ENCODE data around the gene RSKR.
"Not testable (repeated sequence)": the region's sequence is repeated elsewhere in the genome, so short reads cannot be mapped to it uniquely, and the experiment has no call there.

Gene RSKR

GRCh38 chr17:28622186-28622585, 8.2 kb upstream of the RSKR start:
- DNase-seq, result no peak

- DNase-seq, result no peak
Observed at GRCh38 chr17:28620010-28620409, 6.0 kb upstream of the RSKR start.

- no peak for DNase-seq
Observed at GRCh38 chr17:28618464-28618863, 4.5 kb upstream of the RSKR start.

- no peak for DNase-seq
Observed at GRCh38 chr17:28616281-28616680, 2.3 kb upstream of the RSKR start.

GRCh38 chr17:28615260-28615940, 1.4 kb upstream of the RSKR start:
- DNase-seq, result no peak

- DNase-seq, result peak in 2 of 5 experiments; percentile 8 to 26
Observed at GRCh38 chr17:28612936-28613872, 781 bp downstream of the RSKR start.

- DNase-seq, result no peak
Observed at GRCh38 chr17:28612531-28612930, 1.5 kb downstream of the RSKR start.

- no peak for DNase-seq
Observed at GRCh38 chr17:28610376-28610775, 3.6 kb downstream of the RSKR start.

- not testable (repeated sequence) for DNase-seq
Observed at GRCh38 chr17:28604031-28604430, 10.0 kb downstream of the RSKR start.

- DNase-seq, result peak in 4 of 5 experiments; percentile 43 to 84 (median 50)
Observed at GRCh38 chr17:28599311-28600184, 14.4 kb downstream of the RSKR start.

GRCh38 chr17:28598799-28599310, 15.1 kb downstream of the RSKR start, which contains the start of gene SPAG5:
Gene SPAG5 (minus strand): TSS chr17:28599025. CDS start chr17:28598946, 79 bp downstream.
- peak; percentile 90 to 97 (median 92) for DNase-seq

GRCh38 chr17:28598389-28598788, 15.6 kb downstream of the RSKR start:
- no peak for DNase-seq

GRCh38 chr17:28597606-28598383, 16.2 kb downstream of the RSKR start:
- DNase-seq, result no peak

GRCh38 chr17:28592260-28592659, 21.7 kb downstream of the RSKR start:
- no peak for DNase-seq

- DNase-seq, result no peak
Observed at GRCh38 chr17:28585851-28586250, 28.1 kb downstream of the RSKR start.

GRCh38 chr17:28584434-28584833, 29.6 kb downstream of the RSKR start:
- DNase-seq, result no peak

- no peak for DNase-seq
Observed at GRCh38 chr17:28582513-28582912, 31.5 kb downstream of the RSKR start.

GRCh38 chr17:28580959-28581358, 33.0 kb downstream of the RSKR start:
- no peak for DNase-seq

- DNase-seq, result peak in 1 of 5 experiments; percentile 86
Observed at GRCh38 chr17:28579526-28579925, 34.5 kb downstream of the RSKR start.

GRCh38 chr17:28578246-28579195, 35.5 kb downstream of the RSKR start:
- DNase-seq, result peak in 1 of 5 experiments; percentile 55

Measured in T-helper 2 cell (primary cell).